ENCODE results near the gene DAP.

DNA sequence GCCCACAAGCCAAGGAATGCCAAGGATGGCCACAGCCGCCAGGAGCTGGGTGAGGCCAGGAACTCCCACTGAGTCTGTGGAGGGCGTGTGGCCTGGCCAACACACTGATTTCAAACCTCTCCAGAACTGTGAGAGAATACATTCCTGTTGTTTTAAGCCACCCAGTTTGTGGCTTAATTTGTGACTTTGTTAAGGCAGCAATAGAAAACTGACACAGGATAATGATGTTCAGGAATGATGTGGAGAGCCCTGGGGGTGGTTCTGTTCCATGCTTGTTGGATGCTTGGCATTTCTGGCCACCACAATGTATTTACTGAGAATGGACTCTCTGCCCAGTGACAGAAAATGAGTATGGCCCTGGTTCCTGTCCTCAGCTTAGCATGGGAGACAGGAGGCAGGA is 82.8 kb downstream of the DAP start:
- TF ChIP-seq, protein P1, sequence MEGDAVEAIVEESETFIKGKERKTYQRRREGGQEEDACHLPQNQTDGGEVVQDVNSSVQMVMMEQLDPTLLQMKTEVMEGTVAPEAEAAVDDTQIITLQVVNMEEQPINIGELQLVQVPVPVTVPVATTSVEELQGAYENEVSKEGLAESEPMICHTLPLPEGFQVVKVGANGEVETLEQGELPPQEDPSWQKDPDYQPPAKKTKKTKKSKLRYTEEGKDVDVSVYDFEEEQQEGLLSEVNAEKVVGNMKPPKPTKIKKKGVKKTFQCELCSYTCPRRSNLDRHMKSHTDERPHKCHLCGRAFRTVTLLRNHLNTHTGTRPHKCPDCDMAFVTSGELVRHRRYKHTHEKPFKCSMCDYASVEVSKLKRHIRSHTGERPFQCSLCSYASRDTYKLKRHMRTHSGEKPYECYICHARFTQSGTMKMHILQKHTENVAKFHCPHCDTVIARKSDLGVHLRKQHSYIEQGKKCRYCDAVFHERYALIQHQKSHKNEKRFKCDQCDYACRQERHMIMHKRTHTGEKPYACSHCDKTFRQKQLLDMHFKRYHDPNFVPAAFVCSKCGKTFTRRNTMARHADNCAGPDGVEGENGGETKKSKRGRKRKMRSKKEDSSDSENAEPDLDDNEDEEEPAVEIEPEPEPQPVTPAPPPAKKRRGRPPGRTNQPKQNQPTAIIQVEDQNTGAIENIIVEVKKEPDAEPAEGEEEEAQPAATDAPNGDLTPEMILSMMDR (IDR thresholded peaks at IDR 0.05): no peak
- TF ChIP-seq POLR2A (IDR thresholded peaks at IDR 0.05): no peak
- TF ChIP-seq POLR2AphosphoS5 (IDR thresholded peaks at IDR 0.05): no peak
